Fibroblast of upper back skin (primary cell): Measurements from ENCODE around the gene KIF5B.
"Not testable (repeated sequence)": the region's sequence is repeated elsewhere in the genome, so short reads cannot be mapped to it uniquely, and the experiment has no call there.

Experiments
- DNase-seq: peaks from one replicate; pipeline ENCODE4 v3.0.0-alpha.2; 2013

KIF5B gene

DNA sequence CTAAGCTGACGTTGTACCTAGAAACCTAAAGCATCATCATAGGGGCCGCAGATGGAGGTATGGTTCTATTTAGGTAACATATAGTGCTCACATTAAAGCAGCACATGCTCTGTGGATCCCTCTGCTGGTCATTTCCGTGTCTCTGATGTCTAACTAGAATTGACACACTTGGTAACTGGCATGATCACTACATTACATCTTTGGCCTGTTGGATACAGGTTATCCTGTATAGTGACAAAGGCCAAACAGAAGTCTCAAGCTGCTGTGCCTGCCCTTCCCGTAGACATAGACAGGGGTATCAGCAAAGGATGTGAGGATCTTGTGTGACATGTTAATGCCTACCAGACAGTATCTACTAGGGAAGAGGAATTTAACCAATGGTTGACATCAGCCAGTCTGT lies 51.2 kb downstream of the KIF5B start:
- DNase-seq, result peak; percentile 57

DNA sequence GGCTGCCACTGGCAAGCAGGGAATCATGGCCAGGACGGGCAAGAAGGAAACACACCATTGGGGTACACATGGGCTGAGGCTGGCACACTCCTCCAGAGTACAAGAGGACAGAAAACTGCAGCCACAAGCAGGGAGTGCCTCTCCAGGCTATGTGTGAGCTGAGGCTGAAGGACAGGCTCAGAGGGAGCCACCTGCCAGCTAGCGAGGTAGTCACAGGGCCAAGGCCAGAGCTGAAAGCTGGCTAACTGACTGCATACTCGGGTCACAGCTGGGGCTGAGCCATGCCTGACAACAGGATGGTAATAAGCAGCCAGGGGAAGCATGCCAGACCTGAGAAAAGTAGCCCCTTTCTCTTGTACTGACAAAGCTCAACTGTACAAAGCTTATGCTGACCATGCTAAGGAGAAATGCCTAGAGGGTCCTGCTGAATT lies 52.0 kb downstream of the KIF5B start:
- no peak for DNase-seq

DNA sequence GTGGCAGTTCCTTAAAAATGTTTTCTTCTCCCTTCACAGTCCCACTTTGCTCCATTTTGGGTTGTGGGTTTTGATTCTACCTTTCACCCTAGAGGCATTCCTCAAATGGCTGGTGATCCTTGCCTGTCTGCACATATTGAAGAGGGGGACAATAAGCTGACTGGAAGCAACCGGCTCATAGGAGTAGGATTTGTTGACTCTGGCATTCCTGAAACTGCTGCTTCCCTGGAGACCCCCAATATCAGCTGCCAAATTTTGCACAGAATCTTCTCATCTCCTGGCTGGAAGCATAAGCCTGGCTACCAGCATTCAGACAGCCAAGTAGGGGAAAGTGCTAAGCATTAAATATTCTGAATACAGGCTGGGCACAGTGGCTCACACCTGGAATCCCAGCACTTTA lies 53.7 kb downstream of the KIF5B start:
- DNase-seq, result no peak

DNA sequence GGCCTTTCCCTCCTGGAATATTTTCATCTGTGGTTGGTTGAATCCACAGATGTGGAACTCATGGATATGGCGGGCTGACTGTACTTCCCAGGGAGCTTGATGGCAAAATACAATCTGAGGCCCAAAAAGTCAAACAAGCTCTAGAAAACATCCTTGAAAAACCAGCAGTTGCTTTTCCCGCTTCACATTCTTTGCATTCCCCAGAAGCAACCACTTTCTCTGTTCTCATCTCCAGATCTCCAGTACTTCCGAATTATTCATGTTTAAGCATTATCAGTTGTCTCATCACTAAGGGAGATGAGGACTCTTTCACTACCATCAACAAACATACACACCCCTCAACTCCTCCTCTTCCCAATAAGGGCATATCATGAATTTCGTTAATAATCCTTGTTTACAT lies 55.3 kb downstream of the KIF5B start:
- peak; percentile 64 for DNase-seq

DNA sequence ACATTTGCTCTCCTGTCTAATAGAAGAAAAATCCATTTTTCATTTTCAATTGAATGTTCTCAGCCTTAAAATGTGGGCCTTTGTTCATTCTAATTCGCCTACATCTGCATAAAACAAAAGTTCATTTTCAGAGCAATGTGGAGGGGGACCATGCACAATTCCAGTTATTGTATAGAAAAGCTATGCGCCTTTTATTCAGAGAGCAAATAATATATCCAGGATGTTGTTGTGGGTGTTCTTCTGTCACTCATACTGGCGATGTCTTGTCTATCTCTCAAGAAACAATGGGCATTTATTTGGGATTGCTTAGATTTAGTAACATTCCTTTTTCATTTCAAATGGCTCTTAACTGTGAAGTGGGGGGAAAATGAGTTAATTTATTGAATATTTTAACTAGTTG lies 56.4 kb downstream of the KIF5B start:
- no peak for DNase-seq

DNA sequence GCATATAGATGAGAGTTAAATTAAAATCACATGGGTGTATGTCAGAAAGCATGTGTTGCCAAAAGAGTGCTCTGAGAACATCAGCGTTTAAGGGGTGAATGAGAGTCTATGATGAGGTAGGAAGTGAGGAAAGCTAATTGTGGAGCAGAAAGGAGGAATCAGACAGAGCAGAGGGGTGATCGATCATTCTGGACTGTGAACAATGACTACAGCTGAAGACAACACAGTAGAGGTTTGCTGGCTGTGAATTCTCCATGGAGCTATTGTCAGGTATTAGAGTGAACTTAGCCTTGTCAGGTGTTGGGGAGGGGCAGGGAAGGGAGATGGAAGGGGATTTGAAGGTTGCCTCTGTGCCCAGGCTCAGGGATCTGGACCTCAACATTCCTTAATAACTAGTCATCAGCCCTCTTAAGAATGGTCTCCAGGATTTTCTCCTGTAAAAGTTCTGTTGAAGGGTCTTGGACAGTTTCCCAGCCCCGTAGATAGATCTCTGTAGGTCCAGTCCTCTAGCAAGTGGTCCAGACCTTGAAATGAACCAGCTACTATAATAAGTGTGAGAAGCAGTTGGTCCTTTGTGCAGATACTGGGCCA lies 57.1 kb downstream of the KIF5B start:
- DNase-seq, result peak; percentile 27

DNA sequence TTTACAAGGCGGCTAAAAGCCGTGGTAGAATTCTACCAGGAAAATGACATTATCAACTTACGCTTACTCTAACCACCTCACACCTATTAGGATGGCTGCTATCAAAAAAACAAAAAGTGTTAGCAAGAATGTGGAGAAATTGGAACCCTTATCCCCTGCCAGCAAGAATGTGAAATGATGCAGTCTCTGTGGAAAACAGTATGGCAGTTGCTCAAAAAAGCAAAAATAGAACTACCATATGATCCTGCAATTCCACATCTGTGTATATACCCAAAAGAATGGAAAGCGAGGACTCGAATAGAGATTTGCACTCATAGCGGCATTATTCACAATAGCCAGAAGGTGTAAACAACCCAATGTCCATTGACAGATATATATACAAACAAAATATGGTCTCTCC lies 61.3 kb downstream of the KIF5B start:
- no peak for DNase-seq

DNA sequence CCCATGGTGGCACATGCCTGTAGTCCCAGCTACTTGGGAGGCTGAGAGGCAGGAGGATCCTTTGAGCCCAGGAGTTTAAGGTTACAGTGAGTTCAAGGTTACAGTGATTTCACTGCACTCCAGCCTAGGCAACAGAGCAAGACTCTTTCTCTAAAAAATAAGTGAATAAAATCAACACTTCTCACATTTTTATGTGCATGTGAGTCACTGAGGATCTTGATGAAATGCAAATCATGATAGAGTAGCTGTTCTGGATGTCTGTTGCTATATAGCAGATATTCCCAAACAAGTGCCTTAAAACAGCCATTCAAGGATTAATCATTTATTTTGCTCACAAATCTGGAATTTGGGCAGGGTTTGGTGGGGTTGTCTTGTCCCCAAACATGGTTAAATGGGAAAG lies 65.3 kb downstream of the KIF5B start:
- DNase-seq, result no peak

DNA sequence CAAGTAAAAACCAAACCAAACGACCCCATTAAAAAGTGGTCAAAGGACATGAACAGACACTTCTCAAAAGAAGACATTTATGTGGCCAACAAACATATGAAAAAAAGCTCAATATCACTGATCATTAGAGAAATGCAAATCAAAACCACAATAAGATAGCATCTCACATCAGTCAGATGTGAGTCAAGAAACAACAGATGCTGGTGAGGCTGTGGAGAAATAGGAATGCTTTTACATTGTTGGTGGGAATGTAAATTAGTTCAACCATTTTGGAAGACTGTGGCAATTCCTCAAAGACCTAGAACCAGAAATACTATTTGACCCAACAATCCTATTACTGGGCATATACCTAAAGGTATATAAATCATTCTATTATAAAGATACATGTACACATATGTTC lies 68.4 kb downstream of the KIF5B start:
- DNase-seq, result not testable (repeated sequence)

DNA sequence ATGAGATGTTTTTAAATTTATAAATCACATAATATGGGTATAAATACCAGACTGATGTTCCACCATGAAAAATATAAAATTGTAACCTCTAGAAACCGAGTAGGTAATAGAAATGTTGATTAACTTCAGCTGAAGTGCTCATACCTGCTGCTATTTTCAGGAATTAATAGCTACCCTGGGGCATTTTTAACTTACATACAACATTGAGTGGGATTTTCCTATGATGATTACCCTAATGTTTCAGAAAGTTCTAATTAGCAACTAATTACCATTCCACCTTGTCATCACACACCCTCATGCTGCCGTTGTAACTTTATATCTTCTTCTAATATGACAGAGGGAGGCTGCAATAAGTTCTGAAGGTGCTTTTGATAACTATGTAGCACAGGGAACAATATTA lies 74.1 kb downstream of the KIF5B start:
- no peak for DNase-seq

DNA sequence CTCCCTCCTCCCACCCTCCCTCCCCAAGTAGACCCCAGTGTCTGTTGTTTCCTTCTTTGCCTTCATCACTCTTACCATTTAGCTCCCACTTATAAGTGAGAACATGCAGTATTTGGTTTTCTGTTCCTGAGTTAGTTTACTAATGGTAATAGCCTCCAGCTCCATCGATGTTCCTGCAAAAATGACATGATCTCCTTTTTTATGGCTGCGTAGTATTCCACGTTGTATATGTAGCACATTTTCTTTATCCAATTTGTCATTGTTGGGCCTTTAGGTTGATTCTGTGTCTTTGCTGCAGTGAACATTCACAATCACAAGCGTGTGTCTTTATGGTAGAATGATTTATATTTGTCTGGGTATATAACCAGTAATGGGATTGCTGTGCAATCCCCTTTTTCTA lies 75.8 kb downstream of the KIF5B start:
- no peak for DNase-seq

DNA sequence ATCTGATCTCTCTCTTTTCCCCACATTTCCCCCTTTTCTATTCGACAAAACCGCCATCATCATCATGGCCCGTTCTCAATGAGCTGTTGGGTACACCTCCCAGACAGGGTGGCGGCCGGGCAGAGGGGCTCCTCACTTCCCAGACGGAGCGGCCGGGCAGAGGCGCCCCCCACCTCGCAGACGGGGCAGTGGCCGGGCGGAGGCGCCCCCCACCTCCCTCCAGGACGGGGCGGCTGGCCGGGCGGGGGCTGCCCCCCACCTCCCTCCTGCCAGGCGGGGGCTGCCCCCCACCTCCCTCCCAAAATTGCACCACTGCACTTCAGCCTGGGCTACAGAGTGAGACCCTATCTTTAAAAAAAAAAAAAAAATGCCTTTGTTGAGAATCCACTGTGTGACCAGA lies 77.2 kb downstream of the KIF5B start:
- not testable (repeated sequence) for DNase-seq

DNA sequence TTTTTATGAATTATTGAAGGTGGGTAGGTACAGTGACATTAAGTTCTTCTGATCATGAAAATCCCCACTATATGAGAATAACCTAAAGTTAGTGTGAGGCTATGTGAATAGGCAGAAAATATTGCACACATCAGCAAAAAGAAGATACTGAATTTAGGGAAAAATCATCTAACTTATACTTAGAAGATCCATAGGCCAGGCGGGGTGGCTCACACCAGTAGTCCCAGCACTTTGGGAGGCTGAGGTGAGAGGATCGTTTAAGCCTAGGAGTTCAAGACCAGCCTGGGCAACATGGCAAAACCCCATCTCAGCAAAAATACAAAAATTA lies 78.1 kb downstream of the KIF5B start:
- no peak for DNase-seq

DNA sequence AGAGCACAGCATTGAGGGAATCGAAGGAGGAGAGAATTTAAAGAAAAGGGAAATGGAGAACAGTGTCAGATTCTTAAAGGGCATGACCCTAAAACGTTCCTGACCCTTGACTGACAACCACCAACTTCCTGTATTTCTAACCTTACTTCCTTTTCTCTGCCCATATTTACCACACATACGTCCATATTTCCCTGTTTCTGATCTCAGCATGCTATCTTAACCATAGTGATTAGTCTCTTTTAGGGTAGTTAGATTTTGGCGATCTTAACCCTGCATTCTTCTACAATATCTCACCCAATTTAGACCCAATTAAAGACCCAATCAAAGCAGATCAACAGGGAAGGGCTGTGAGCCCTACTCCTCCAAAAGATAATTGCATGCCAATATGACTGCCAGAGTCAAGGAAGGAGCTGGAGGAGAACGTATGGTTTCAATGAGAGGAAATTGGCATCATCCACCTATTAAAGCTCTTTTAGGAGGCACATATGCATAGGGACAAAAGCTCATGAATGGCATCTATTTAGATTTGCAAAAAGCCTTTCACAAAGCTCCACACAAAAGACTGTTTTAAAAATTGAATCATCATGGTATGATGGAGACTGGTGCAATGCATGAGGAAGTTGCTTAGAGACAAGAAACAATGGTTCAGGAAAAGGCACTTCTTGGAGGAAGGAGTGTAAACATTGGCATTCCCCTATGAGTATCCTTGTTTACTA lies 78.6 kb downstream of the KIF5B start:
- peak; percentile 35 for DNase-seq

DNA sequence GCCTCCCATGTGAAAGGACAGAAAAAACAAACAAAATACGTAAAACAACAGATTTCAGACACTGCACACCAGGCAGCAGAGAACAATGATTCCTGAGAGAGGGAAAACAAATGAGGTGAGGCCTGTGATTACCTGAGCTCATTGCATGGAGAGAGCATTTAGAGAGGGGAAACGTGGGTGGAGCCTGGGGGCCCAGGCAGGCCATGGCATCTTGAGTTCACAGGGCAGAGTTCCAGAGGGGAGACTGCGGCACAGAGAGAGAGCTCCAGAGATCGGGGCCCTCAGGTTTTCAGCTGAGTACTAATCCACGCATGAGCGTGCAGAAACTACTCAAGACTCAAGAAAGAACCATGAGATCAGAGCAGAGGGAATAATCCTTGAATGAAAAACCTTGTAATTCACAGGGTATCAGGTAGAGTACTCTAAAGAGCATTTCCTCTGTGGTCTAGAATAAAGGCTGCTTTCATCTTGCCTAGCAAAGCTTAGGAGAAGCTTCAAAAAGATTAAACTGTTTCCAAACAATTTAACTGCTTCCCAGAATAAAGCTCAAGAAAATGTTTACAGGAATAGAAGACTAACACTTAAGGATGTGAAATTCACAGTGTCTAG lies 81.0 kb downstream of the KIF5B start:
- DNase-seq, result no peak

DNA sequence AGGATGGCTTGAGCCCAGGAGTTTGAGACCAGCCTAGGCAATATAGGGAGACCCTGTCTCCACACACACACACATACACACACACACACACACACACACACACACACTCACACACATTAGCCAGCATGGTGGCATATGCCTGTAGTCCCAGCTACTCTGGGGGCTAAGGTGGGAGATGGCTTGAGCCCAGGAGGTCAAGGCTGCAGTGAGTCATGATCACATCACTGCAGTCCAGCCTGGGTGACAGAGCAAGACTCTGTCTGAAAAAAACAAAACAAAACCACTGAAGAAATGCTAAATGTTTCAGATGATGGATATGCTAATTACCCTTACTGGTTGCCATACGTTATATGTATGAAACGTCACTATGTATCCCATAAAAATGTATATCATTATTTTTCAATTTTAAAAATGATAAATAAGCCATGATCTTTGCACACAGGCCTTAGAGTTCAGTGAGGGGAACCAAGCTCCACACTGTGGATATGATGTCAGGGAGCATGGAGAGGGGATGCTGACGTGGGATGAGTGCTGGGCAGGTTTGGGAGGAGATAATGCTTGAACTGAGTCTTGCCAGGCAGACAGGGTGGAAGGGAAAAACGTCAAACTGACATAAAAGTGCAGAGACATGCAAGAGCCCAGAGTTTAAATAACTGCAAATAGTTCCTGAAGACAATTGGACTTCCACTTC lies 81.6 kb downstream of the KIF5B start:
- DNase-seq, result peak; percentile 19

DNA sequence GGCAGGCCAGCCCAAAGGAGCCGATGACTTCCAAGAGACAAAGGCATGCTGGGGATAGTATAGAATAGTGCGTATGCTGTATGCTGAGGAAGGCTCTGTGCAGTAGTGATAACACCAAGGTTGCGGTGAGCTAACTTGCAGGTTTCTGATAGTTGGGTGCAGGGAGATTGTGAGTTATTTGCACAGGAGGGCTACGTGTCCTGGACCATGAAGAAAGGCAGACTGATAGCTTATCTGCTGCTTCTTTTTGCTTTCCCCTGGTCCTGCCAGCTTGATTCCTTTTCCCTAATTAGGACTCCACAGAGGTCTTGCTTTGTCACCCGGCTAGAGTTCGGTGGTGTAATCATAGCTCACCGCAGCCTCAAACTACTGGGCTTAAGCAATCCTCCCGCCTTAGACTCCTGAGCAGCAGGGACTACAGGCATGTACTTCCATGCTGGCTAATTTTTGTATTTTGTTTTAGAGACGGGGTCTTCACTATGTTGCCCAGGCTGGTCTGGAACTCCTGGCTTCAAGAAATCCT lies 83.6 kb downstream of the KIF5B start:
- DNase-seq, result no peak

DNA sequence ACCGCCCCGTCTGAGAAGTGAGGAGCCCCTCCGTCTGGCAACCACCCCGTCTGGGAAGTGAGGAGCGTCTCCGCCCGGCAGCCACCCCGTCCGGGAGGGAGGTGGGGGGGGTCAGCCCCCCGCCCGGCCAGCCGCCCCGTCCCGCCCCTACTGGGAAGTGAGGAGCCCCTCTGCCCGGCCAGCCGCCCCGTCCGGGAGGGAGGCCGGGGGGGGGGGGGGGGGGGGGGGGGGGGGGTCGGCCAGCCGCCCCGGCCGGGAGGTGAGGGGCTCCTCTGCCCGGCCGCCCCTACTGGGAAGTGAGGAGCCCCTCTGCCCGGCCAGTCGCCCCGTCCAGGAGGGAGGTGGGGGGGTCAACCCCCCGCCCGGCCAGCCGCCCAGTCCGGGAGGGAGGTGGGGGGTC lies 86.4 kb downstream of the KIF5B start:
- DNase-seq, result not testable (repeated sequence)

DNA sequence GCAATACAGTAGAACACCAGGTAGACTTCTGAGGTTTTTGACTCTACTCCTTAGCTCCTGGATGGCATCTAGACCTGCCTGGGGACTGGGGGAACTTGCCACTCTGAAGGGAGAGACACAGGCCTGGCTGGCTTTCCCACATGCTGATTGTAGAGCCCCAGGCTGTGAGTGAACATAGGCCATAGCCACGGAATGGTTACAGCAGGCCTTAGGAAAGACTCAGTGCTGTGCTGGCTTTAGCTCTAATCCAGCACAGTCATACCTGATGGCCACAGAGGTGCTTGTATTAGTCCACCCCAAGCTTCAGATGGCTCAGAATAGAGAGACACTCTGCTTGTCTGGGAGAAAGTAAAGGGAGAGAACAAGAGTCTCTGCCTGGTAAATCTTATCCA lies 92.6 kb downstream of the KIF5B start:
- DNase-seq, result no peak

DNA sequence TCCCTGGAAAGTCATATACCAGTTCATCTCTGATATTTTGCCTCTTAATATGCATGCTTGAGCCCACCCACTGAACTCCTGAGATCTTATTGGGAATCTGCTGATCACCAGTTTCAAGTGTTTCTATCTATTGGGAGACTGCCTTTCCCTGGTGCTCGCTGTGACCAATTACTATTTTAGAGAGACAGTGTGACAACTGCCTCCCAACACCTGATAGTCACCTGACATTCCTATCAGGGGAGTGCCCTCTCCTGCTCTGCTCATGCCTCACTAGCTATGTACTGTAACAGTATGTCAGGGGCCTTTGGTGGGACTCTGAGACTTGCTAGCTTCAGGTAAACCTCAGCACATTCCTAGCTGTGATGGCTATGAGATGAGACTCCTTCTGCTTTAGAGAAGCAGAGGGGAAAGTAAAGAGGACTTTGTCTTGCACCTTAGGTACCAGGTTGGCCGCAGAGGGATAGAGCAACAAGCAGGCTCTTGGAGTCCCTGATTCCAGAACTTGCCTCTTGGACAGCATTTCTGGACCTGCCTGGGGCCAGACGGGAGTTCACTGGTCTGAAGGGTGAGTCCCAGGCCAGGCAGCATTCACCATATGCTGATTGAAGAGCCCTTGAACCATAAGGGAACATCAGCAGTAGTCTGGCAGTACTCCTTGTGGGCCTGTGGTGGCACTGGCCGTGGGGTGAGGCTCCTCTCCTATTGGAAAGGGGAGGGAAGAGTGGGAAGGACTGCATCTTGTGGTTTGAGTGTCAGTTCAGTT lies 93.2 kb downstream of the KIF5B start:
- no peak for DNase-seq

DNA sequence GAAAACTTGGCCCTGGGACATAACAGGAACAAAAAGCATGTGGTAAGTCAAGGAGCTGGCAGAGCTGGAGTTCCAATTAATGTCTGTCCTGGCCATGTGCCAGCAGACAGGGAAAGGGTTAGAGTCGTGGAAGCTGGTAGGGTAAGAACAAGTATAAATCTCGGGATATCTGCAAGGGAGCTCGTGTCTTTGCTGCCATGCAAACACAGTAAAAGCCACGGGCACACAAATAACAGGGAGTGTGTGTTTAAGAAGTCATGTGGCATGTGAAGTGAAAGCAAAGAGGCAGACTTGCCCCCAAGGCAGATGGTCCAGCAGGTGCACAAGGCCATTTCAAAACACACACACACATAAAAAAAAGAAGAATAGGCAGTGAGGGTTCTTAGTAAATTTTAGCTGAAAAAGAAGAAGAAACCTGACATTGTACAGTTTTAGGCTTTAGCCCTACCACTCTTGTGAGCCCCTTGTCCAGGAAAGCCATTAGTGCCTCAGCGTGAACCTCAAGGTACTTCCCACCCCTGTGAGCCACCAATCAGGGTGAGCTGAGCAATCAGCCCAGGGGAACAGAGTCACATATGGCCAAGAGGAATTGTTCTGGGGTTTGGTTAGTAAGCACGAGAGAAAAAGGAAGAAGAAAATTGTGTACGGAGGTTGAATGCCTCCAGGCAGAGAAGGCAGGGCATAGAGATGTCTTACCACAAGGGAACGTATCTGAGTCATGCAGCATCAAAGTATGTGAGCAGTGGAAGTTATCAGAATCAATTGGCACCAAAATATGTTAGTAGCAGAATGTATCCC lies 94.7 kb downstream of the KIF5B start:
- DNase-seq, result peak; percentile 32
